ENCODE results near the gene CACNB2. TPM values are rescaled to one million over a fixed set of nuclear protein-coding genes. Genes with fewer than 3 reads are reported as not detected.
"Not testable (repeated sequence)": the region's sequence is repeated elsewhere in the genome, so short reads cannot be mapped to it uniquely, and the experiment has no call there.

CACNB2 gene
- total RNA-seq, 1 donor = 1.3 TPM

GRCh38 chr10:18429335-18429734 lies 289.1 kb downstream of the CACNB2 start:
- H3K4me3 ChIP-seq (ENCODE audit: low read depth, low read length) = no peak overlapping the region
- DNase-seq (ENCODE audit: low read depth) = no peak
- no peak for TF ChIP-seq CTCF (IDR thresholded peaks at IDR 0.05; ENCODE audit: insufficient read depth, low read depth, low read length)

- H3K4me3 ChIP-seq (ENCODE audit: low read depth, low read length) = no peak overlapping the region
- no peak for TF ChIP-seq CTCF (IDR thresholded peaks at IDR 0.05; ENCODE audit: insufficient read depth, low read depth, low read length)
- no peak for DNase-seq (ENCODE audit: low read depth)
These were observed 296.7 kb downstream of the CACNB2 start for GRCh38 chr10:18436902-18437301.

GRCh38 chr10:18437486-18437885 lies 297.3 kb downstream of the CACNB2 start:
- TF ChIP-seq CTCF (IDR thresholded peaks at IDR 0.05; ENCODE audit: insufficient read depth, low read depth, low read length) = no peak
- H3K4me3 ChIP-seq (ENCODE audit: low read depth, low read length) = no peak overlapping the region
- no peak for DNase-seq (ENCODE audit: low read depth)

GRCh38 chr10:18438361-18439126 lies 298.3 kb downstream of the CACNB2 start:
- DNase-seq (ENCODE audit: low read depth) = no peak
- H3K4me3 ChIP-seq (ENCODE audit: low read depth, low read length) = no peak overlapping the region
- no peak for TF ChIP-seq CTCF (IDR thresholded peaks at IDR 0.05; ENCODE audit: insufficient read depth, low read depth, low read length)

GRCh38 chr10:18439601-18440000 lies 299.4 kb downstream of the CACNB2 start:
- H3K4me3 ChIP-seq (ENCODE audit: low read depth, low read length) = no peak overlapping the region
- TF ChIP-seq CTCF (IDR thresholded peaks at IDR 0.05; ENCODE audit: insufficient read depth, low read depth, low read length) = no peak
- no peak for DNase-seq (ENCODE audit: low read depth)

- DNase-seq (ENCODE audit: low read depth); H3K4me3 ChIP-seq (ENCODE audit: low read depth, low read length): not testable (repeated sequence)
These were observed 305.4 kb downstream of the CACNB2 start for GRCh38 chr10:18445635-18446034.

GRCh38 chr10:18446205-18446604 lies 306.0 kb downstream of the CACNB2 start:
- TF ChIP-seq CTCF (IDR thresholded peaks at IDR 0.05; ENCODE audit: insufficient read depth, low read depth, low read length) = no peak
- DNase-seq (ENCODE audit: low read depth) = no peak
- no peak overlapping the region for H3K4me3 ChIP-seq (ENCODE audit: low read depth, low read length)

All from fibroblast of villous mesenchyme (primary cell).